GM18520 (cell line): ENCODE results near the gene SPDYE16.
"Not testable (repeated sequence)": the region's sequence is repeated elsewhere in the genome, so short reads cannot be mapped to it uniquely, and the experiment has no call there.

Experiments used
- ATAC-seq: cut with Tn5 transposase; IDR thresholded peaks from one replicate; pipeline ENCODE4 v1.9.1; 2021; ENCODE audit not compliant: unreplicated experiment

SPDYE16 gene

DNA sequence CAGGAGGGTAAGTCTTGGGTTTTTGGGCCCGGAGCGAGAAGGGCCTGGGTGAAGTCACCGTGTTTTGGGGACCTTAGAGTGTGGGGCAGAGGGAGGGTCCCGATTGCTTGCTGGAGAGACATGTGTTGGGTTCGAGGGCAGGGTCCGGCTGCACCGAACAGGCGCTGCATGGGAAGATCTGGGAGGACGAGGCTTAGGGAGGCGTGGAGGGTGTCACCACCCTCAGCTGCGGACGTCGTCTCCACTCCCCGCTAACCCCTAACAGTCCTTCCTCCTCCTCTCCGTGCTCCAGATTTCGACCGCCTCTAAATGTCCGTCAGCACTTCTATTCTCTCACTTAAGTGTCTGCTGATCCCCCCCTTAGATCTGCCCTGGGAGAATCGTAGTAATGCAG is 6.8 kb upstream of the SPDYE16 start:
- ATAC-seq = not testable (repeated sequence)

DNA sequence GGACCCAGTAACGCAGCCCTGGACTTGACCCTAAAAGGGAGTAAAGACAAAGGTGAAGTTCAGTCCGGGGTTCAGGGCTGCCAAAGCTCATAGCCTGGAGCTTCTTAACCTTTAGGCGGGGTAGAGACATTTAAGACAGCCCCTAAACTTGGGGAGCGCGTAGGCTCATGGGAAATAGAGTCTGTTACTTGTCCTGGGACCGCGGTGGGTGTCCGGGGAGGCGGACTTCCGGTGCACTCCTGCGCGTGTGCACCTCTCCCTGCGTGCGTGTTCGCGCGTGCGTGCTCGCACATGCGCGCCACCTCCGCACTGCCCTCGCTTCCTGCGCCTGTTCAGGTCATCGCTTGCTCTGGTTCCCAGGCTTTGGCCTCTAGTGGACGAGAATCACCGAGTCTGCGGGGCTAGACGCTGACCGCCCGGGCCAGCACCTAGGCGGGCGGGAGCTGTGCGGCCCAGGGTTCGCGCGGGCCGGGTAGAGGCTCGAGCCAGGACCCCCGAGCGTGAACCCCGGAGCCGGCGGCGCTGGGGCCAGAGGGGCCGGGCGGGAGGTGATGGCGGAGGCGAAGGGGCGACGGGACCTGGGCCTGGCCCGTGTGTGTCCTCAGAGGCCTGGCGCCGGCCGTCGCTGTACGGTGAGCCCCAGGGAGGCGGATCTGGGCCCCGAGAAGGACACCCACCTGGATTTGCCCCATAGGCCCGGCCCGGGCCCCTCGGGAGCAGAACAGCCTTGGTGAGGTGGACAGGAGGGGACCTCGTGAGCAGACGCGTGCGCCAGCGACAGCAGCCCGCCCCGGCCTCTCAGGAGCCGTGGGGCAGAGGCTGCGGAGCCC is 6.1 kb upstream of the SPDYE16 start:
- peak; percentile 99 for ATAC-seq

DNA sequence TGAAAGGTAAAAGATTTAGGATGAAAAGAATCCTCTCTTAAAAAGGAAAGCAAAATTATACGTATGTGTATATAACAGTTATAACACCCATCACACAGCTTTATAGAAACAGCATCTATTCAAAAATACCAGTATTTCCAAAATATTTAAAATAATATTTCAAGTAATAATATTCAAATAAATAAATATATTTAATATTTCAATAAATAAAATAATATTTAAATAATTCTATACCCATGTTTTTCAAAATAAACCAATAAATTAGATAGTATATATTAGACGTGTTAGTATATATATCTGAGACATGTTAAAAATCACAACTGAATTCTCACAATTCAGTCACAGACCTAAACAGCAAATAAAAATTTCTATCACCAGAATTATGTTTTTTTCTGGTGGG is 11.5 kb downstream of the SPDYE16 start:
- ATAC-seq = not testable (repeated sequence)

DNA sequence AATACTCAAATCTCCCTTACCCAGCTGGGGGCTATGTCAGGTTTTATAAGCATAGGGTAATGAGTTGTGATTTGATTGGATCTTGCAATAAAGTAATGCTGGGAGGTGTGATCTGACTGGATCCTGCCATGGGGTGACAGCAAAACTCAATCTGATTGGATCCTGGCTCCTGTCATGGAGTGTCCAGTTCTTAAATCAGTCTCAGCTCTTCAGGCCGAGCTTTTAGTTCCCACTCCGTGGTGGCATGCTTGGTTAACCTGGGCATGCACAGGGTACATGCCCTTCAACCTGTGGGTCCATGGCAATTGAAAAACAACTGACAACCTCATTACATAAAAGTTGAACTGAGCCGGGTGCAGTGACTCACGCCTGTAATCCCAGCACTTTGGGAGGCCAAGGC is 16.9 kb downstream of the SPDYE16 start:
- not testable (repeated sequence) for ATAC-seq

DNA sequence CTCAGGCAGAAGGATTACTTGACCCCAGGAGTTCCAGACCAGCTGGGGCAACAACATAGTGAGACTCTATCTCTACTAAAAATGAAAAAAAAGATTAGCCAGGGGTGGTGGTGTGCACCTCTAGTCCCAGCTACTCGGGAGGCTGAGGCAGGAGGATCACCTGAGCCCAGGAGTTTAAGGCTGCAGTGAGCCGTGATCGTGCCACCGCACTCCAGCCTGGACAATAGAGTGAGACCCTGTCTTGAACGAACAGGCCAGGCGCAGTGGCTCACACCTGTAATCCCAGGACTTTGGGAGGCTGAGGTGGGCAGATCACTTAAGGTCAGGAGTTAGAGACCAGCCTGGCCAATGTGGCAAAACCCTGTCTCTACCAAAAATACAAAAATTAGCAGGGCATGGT is 26.2 kb downstream of the SPDYE16 start:
- not testable (repeated sequence) for ATAC-seq

DNA sequence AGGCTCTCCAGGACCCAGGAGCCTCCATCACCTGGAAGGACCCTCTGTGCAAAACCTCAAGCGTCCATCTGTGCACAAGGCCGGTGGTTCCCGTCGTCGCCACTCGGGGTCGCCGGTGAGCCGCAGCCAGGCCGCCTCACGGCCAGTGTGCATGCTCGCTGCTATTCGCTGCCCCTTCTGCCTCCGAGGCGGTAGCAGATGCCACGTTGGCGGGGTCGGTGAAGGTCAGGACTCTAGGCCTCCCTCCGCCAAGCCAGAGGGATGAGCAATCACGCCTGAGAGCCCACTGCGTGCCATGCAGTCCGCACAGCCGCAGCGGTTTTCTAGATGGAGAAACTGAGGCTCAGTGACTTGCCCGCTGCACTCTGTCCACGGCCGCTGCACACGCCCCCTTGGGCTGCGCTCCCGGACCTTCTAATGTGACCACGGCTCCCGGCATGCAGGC is 27.1 kb downstream of the SPDYE16 start:
- no peak for ATAC-seq

DNA sequence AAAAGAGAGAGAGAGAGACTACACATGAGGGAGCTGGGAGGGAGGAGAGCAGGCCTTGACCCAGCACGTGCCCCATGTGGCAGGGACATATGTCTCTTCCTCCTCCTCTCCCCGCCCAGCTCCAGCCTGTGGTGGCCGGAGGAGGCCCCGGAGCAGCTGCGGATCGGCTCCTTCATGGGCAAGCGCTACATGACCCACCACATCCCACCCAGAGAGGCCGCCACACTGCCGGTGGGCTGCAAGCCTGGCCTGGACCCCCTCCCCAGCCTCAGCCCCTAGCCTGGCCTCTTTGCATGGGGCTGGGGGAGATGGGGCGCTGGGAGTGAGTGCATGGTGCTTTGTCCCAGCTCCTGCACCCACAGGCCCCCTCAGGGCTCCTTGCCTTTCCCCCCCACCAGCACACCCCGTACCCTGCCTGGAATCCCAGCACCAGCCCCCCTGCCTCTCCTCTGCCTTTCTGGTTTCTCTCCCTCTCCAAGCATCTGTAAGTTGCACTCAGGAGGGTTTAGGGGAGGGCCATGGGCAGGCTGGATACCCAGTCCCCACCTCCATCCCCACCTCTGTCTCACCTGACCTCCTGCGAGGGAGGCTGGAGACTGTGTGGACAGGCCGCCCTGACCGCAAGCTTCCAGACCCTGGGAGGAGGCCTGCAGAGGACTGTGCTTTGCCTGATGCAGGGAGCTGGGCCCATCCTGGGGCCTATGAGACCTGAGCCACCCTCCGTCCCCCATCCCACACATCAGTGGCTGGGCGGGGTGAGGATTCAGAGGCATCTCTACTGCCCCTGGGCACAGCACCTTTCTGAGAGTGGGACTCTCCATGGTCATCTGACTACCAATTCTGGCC is 27.9 kb downstream of the SPDYE16 start:
- ATAC-seq = no peak

DNA sequence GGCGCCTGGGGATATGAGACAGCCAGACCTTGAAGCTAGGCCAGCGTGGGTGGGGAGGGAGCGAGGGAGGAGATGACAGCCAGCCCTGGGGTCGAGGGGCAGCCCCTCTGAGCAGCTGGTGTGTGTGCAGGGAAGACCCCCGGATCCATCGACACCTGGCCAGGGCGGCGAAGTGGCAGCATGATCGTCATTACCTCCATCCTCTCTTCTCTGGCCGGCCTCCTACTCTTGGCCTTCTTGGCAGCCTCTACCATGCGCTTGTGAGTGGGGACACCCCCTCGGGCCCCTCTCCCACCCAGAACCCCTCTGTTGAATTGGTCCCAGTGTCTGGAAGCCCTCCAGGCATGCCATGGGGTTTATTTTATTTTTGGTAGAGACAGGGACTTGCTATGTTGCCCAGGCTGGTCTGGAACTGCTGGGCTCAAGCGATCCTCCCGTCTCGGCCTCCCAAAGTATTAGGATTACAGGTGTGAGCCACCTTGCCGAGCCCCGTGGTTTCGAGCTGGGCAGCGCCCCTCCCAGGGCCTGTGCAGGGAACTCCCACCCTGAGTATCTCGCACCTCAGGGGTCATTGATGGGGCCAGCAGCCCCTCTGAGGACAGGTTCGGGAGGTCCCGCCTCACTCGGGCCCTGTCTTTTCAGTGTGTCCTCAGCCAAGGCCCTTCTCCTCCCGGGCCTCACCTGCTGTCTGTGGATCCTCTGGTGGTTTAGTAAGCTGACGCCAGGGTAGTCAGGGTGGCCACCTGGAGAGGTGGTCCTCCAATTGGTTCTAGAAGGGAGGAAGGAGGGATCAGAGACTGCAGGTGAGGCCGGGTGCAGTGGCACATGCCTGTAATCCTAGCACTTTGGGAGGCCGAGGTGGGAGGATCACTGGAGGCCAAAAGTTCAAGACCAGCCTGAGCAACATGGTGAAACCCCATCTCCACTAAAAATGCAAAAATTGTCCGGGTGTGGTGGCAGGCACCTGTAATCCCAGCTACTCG is 29.0 kb downstream of the SPDYE16 start:
- ATAC-seq = no peak

DNA sequence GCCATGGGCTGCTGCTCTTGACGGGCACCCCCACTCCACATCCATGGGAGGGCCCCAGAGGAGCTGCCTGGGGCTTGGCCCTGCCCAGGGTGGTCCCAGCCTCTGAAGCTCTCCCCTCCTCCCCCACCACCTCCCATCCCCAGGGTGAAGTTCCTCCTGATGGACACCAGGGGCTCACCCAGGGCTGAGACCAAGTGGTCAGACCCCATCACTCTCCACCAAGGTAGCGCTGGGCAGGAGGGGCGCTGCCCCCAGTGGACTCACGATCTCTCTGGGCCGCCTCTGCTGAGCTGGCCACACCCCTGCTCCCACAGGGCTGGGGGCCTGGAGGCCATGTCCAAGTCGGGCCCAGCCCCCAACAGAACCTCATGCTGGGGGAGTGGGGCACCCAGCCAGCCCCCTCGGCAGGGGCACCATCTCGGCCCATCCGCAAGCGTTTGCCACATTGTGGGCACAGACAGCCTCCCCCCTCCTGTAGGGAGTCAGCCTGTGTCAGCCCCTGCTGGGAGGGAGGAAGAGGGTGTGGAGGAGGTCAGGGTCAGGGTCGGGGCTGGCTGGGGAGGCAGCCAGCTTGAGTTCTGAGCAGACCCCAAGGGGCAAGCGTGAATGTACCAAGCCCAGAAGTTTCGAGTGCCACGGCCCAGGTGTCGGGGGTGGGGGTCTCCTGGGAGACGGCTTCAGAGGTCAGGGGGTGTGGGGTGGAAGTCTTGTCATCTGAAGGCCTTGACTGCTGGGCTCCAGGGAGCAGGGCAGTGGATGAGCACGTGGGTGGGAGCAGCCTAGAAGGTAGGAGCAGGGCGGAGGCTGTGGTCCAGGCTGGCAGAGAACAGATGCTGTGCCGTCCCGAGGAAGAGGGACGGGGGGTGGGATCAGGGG is 29.9 kb downstream of the SPDYE16 start:
- ATAC-seq = no peak

DNA sequence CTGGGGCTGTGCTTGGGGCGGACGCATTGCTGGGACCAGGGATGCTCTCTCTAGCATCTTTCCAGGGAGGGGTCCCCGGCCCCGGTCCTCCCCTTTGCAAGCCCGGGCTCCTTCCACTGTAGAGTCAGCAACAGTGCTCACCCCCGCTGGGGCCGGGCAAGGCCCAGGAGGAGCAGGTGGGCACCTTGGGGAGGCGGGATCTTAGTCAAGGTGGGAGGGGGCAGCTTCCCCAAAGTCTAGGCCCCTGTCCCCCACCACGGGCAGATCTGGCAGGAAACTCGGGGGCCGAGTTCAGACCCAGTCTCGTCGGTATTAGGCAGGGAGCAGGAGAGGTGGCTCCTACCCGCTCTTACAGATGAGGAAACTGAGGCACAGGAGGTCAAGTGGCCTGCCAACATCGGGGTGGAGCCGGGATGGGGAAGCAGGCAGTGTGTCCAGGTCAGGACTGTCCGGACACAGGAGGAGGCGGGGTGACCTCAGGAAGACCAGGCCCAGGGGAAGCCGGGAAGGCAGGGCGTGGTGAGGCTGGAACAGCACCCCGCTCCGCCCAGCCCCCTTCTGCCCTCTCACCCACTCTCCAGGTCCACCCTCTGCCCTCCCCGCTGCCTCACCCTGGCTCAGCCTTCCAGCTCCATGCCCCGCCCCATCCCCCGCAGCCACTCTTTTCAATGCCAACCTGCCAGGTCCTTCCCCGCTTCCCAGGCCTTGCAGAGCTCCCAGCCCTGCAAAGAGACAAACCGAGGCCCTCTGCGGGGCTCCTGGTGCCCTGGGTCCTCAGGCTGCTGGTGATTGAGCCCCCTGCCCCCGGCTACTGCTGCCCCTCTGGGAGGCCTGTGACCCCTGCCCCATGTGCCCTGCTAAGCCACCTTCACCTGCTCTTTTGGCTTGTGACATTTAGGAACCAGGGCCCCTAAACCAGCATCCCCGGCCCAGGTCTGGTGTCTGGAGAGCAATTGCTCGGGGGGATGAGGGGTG is 30.9 kb downstream of the SPDYE16 start:
- ATAC-seq = not testable (repeated sequence)

DNA sequence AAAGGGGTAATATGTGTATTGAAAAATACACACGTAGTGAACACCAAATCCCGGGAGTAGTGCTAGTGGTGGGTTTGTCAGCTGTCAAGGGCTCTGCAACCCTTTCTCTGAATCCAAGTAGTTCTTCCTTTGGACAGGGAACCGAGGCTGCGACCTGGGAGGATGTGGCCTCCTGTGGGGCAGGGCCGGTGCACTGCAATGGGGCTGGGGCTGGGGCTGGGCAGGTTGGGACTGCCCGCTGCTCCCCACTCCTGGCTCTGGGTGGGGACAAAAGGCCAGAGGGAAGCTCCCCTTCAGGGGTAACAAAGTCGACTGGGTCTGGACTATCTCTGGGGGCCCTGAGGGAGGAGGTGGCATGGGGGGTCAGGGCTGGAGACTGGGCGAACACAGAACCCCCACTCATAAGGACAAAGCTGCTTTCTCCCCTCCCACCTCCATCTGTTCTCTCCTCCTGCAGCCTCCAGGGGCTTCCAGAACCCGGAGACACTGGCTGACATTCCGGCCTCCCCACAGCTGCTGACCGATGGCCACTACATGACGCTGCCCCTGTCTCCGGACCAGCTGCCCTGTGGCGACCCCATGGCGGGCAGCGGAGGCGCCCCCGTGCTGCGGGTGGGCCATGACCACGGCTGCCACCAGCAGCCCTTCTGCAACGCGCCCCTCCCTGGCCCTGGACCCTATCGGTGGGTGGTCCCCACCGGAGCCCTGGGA is 31.7 kb downstream of the SPDYE16 start:
- ATAC-seq = not testable (repeated sequence)

DNA sequence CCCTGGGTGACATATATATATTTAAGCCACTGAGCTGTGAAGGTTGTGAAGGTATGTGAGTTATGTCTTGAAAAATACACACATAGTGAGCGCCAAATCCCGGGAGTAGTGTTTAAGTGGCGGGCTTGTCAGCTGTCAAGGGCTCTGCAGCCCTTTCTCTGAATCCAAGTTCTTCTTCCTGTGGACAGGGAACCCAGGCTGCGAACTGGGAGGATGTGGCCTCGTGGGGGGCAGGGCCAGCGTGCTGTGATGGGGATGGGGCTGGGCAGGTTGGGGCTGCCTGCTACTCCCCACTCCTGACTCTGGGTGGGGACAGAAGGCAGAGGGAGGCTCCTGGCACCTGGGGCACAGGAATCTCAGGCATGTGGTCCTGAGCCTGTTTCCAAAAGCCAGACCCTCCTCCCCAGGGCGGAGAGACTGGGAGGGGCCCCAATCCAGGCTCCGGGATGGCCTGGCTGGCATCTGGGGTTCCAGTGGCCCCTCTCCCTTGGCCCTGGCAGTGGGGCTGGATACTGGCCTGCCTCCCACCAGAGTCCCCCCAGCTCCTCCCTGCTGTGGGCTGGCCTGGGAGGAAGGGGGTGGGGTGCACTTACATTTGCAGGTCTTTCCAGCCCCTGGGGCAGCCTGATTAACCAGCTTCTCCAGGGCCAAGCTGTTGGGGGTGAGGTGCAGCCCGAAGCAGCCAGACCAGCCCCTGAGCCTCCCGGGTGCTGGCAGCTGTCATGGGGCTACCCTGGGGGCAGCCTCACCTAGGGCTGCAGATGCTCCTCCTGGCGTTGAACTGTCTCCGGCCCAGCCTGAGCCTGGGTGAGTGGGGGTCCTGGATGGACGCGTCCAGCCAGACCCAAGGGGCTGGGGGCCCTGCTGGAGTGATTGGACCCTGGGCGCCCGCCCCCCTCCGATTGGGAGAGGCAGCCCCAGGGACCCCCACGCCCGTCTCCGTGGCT is 32.9 kb downstream of the SPDYE16 start, which contains the start of gene UPK3B:
Gene UPK3B, plus strand, starts transcription at position 622 of the 947 bp plus-strand sequence. Its CDS starts 101 bp downstream, at position 723.
- no peak for ATAC-seq

DNA sequence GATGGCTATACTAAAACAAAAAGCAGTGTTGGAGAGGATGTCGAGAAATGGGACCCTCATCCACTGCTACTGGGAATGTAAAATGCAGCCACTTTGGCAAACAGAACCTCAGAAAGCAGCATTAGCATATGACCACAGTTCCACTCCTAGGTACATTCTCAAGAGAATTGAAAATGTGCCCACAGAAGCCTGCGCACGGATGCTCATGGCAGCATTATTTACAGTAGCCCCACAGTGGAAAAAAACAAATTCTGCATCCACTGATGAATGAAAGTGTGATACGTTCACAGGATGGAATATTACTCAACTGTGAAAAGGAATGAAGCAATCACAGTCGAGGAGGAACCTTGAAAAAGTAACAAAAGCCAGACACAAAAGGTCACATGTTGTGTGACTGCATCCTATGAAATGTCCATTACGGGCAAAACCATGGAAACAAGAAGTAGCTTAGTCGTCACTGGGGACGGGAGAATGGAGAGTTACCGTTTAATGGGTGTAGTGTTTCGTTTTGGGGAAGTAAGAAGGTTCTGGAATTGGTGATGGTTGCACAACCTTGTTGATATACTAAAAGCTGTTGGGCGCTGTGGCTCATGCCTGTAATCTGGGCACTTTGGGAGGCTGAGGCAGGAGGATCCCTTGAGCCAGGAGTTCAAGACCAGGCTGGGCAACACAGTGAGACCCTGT is 35.2 kb downstream of the SPDYE16 start:
- ATAC-seq = no peak

DNA sequence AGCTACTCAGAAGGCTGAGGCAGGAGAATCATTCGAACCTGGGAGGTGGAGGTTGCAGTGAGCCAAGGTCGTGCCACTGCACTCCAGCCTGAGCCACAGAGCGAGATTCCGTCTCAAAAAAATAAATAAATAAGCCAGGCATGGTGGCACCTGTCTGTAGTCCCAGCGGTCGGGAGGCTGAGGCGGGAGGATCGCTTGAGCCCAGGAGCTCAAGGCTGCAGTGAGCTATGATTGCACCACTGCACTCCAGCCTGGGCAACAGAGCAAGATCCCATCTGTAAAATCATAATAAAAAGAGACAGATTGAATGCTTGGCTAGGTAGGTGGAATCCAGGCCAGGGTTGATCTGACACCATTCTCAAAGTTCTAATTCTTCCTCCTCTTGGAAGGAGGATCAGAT is 36.5 kb downstream of the SPDYE16 start:
- not testable (repeated sequence) for ATAC-seq

DNA sequence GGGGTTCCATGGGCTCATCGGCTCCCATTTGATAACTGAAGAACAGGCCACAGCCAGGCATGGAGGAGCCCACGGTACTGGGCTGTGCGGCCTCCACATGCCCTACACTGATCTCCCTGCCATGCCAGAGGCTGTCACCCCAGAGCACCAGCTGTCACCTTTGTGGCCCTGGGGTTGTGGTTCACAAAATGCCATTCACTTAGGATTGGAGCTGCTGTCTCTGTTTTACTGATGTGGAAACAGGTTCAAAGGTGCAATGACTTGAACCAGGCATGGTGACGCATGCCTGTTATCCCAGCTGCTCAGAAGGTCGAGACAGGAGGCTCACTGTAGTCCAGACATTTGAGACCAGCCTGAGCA is 37.0 kb downstream of the SPDYE16 start:
- no peak for ATAC-seq
